H1 (cell line): ENCODE results near the gene ZW10. TPM values are rescaled to one million over a fixed set of nuclear protein-coding genes. Genes with fewer than 3 reads are reported as not detected.

Experiments used
- CTCF ChIA-PET: fragments of 300-600 bp; sonication (Branson Sonifier 250); formaldehyde crosslinking; loops from one replicate; lab custom pipeline; 2021; ENCODE audit not compliant: partially characterized antibody; lab: Charles Lee
- POLR2A ChIA-PET: fragments of 300-600 bp; sonication (Branson Sonifier 250); formaldehyde crosslinking; loops from one replicate; lab custom pipeline; 2021; ENCODE audit warnings: inconsistent platforms; ENCODE audit not compliant: partially characterized antibody; lab: Charles Lee
- DNase-seq, 2 experiments: peaks; one replicate each; pipeline versions ENCODE4 v3.0.0 to v3.0.0-alpha.2; 2010 to 2022; ENCODE audit warnings: low spot score in 2 of 2, low read depth in 1 of 2, mixed read lengths in 1 of 2
- FAIRE-seq: peaks from 2 replicates; lab custom pipeline; 2011; peaks lifted over from hg19 to GRCh38; lab: Jason Lieb, UNC
- H2AFZ ChIP-seq: 2 replicates; pipeline ENCODE4 v1.8.1; 2012; ENCODE audit warnings: low read length, inconsistent platforms
- H2AK5ac ChIP-seq: 2 replicates; pipeline ENCODE4 v1.6.1; 2013; ENCODE audit warnings: low read depth, low read length
- H2BK120ac ChIP-seq: replicated peaks from 2 replicates; pipeline ENCODE3; 2013; ENCODE audit warnings: low read depth, low read length, inconsistent platforms
- H2BK12ac ChIP-seq: 2 replicates; pipeline ENCODE4 v1.6.1; 2013; ENCODE audit warnings: low read depth, low read length
- H2BK15ac ChIP-seq: 2 replicates; pipeline ENCODE4 v1.6.1; 2013; ENCODE audit warnings: low read length
- H2BK20ac ChIP-seq: 2 replicates; pipeline ENCODE4 v1.6.1; 2013; ENCODE audit warnings: low read length
- H2BK5ac ChIP-seq: 2 replicates; pipeline ENCODE4 v1.6.1; 2013; ENCODE audit warnings: low read depth, low read length
- H3K14ac ChIP-seq: 2 replicates; pipeline ENCODE4 v1.6.1; 2013; ENCODE audit warnings: inconsistent platforms; ENCODE audit not compliant: insufficient read length
- H3K18ac ChIP-seq: 2 replicates; pipeline ENCODE4 v1.6.1; 2013; ENCODE audit warnings: low read length; ENCODE audit errors: extremely low read depth
- H3K23ac ChIP-seq: 2 replicates; pipeline ENCODE4 v1.6.1; 2013; ENCODE audit warnings: inconsistent platforms; ENCODE audit not compliant: insufficient read length
- H3K23me2 ChIP-seq: 2 replicates; pipeline ENCODE4 v1.6.1; 2013; ENCODE audit warnings: low read depth, low read length
- H3K27ac ChIP-seq: 2 replicates; pipeline ENCODE4 v1.6.1; 2011; ENCODE audit warnings: low read depth, low read length, inconsistent platforms
- H3K27me3 ChIP-seq, 4 experiments: replicated peaks in 1 of 4; 1 replicate in 1 of 4; 2 replicates in 3 of 4; pipeline versions ENCODE4 v1.6.1 to v1.8.1; 2011 to 2013; ENCODE audit warnings: low read length in 3 of 4, mild to moderate bottlenecking in 3 of 4, inconsistent platforms in 2 of 4, mixed read lengths in 2 of 4, moderate library complexity in 1 of 4; ENCODE audit not compliant: control insufficient read depth in 3 of 4, insufficient read depth in 3 of 4; ENCODE audit errors: extremely low read depth in 1 of 4
- H3K36me3 ChIP-seq, 4 experiments: 2 replicates each; pipeline versions ENCODE4 v1.6.1 to v1.8.1; 2011 to 2013; ENCODE audit warnings: mild to moderate bottlenecking in 4 of 4, low read length in 3 of 4, moderate library complexity in 2 of 4, control low read depth in 1 of 4, inconsistent platforms in 1 of 4; ENCODE audit not compliant: insufficient read depth in 4 of 4, control insufficient read depth in 2 of 4
- H3K4ac ChIP-seq: replicated peaks from 2 replicates; pipeline ENCODE3; 2013; ENCODE audit warnings: low read length, low read depth, mixed read lengths, inconsistent platforms; ENCODE audit not compliant: insufficient read length
- H3K4me1 ChIP-seq, 4 experiments: replicated peaks in 1 of 4; 1 replicate in 1 of 4; 2 replicates in 3 of 4; pipeline versions ENCODE4 v1.6.1 to v1.8.1; 2011 to 2013; ENCODE audit warnings: low read length in 3 of 4, inconsistent platforms in 2 of 4, mixed read lengths in 1 of 4; ENCODE audit not compliant: insufficient read depth in 4 of 4, control insufficient read depth in 3 of 4
- H3K4me2 ChIP-seq, 2 experiments: 2 replicates each; pipeline versions ENCODE4 v1.6.1 to v1.8.1; 2011 to 2013; ENCODE audit warnings: low read depth in 2 of 2, low read length in 2 of 2, control low read depth in 1 of 2, inconsistent platforms in 1 of 2, mild to moderate bottlenecking in 1 of 2; ENCODE audit not compliant: insufficient read depth in 1 of 2
- H3K4me3 ChIP-seq, 4 experiments: fragments of 200-600, 300-600 bp in 1 of 4; sonication (generic), shearing (Covaris generic), sonication (Bioruptor Twin) in 1 of 4; 2 replicates each; pipeline versions ENCODE4 v1.5.1 to v1.8.1; 2011 to 2016; ENCODE audit warnings: low read length in 4 of 4, low read depth in 3 of 4, control low read depth in 2 of 4, inconsistent platforms in 2 of 4, mild to moderate bottlenecking in 2 of 4, mixed read lengths in 1 of 4, moderate library complexity in 1 of 4; ENCODE audit not compliant: insufficient read depth in 2 of 4; ENCODE audit errors: extremely low read depth in 1 of 4
- H3K56ac ChIP-seq: replicated peaks from 2 replicates; pipeline ENCODE3; 2013; ENCODE audit warnings: low read depth, mild to moderate bottlenecking, mixed read lengths, low read length, inconsistent platforms; ENCODE audit not compliant: insufficient read length
- H3K79me1 ChIP-seq: 2 replicates; pipeline ENCODE4 v1.6.1; 2013; ENCODE audit warnings: low read depth, low read length, control low read depth
- H3K79me2 ChIP-seq, 2 experiments: 2 replicates each; pipeline versions ENCODE4 v1.6.1 to v1.8.1; 2012 to 2013; ENCODE audit warnings: low read length in 2 of 2, mild to moderate bottlenecking in 2 of 2, inconsistent platforms in 1 of 2; ENCODE audit not compliant: insufficient read depth in 2 of 2, control insufficient read depth in 1 of 2
- H3K9ac ChIP-seq, 4 experiments: replicated peaks in 1 of 4; 1 replicate in 1 of 4; 2 replicates in 3 of 4; pipeline versions ENCODE4 v1.6.1 to v1.8.1; 2011 to 2013; ENCODE audit warnings: low read depth in 3 of 4, low read length in 3 of 4, control low read depth in 2 of 4, mild to moderate bottlenecking in 2 of 4, moderate library complexity in 2 of 4, inconsistent platforms in 1 of 4; ENCODE audit errors: extremely low read depth in 1 of 4
- H3K9me3 ChIP-seq, 2 experiments: 2 replicates each; pipeline versions ENCODE4 v1.6.1 to v1.8.1; 2012 to 2013; ENCODE audit warnings: mild to moderate bottlenecking in 2 of 2, moderate library complexity in 2 of 2, control low read depth in 1 of 2, inconsistent platforms in 1 of 2, low read depth in 1 of 2, low read length in 1 of 2, mixed read lengths in 1 of 2; ENCODE audit not compliant: insufficient read depth in 2 of 2
- H4K20me1 ChIP-seq, 2 experiments: replicated peaks in 1 of 2; 2 replicates each; pipeline versions ENCODE3 to v1.8.1; 2011 to 2013; ENCODE audit warnings: inconsistent platforms in 2 of 2, low read length in 2 of 2, mild to moderate bottlenecking in 1 of 2; ENCODE audit not compliant: insufficient read depth in 2 of 2, control insufficient read depth in 1 of 2
- H4K5ac ChIP-seq: 2 replicates; pipeline ENCODE4 v1.6.1; 2013; ENCODE audit warnings: low read length, low read depth, mixed read lengths, inconsistent platforms; ENCODE audit not compliant: insufficient read length
- H4K8ac ChIP-seq: 2 replicates; pipeline ENCODE4 v1.8.0; 2013; ENCODE audit warnings: mild to moderate bottlenecking, moderate library complexity, low read length, inconsistent platforms; ENCODE audit not compliant: insufficient read depth; ENCODE audit errors: extremely low read depth
- H4K91ac ChIP-seq: replicated peaks from 2 replicates; pipeline ENCODE3; 2013; ENCODE audit warnings: low read length, mixed read lengths, inconsistent platforms; ENCODE audit not compliant: insufficient read length
- JUN ChIP-seq: IDR thresholded peaks from 2 replicates; pipeline ENCODE4 v1.6.1; 2011; ENCODE audit warnings: low read depth, mild to moderate bottlenecking, improper control_type of control experiment, low read length
- SAP30 ChIP-seq: fragments of 300-600 bp; sonication (generic); IDR thresholded peaks from 2 replicates; pipeline ENCODE4 v1.7.1; 2012; ENCODE audit warnings: low read length, moderate library complexity, mild to moderate bottlenecking, inconsistent platforms; ENCODE audit not compliant: insufficient read depth, insufficient replicate concordance
- TAF7 ChIP-seq: optimal IDR thresholded peaks from 2 replicates; pipeline ENCODE3; 2011; ENCODE audit warnings: low read depth, mild to moderate bottlenecking, inconsistent platforms, low read length, moderate library complexity, borderline replicate concordance
- WGBS, 2 experiments: shearing (Covaris generic) in 1 of 2; methylation state at CpG; one replicate each; pipeline versions ENCODE4 v1.1.6 to v1.1.7; 2013 to 2015; ENCODE audit warnings: low lambda C conversion rate in 2 of 2, mixed read lengths in 2 of 2, inconsistent platforms in 1 of 2, low coverage in 1 of 2, missing lambda C conversion rate in 1 of 2; ENCODE audit not compliant: insufficient replicate concordance in 2 of 2, insufficient coverage in 1 of 2, insufficient read length in 1 of 2; ENCODE audit errors: extremely low coverage in 1 of 2, missing lambda C conversion rate in 1 of 2; 5-methylcytosine and 5-hydroxymethylcytosine counted together
- polyA plus RNA-seq, 7 experiments: library from polyadenylated mRNA; depleted of rRNA in 3 of 7; stranded (reverse) in 5 of 7; unstranded in 2 of 7; fragments of >200 nt in 5 of 7; fragments of 200-250 nt in 2 of 7; gene quantifications; 1 replicate in 5 of 7; 2 replicates in 1 of 7; 4 replicates in 1 of 7; pipeline versions ENCODE4 v1.2.1 to v1.2.3, GENCODE V29; 2011 to 2013; ENCODE audit warnings: missing spikeins in 2 of 7, mixed read lengths in 2 of 7
- total RNA-seq: library from RNA; stranded (reverse); fragmentation: NEBNext Ultra II Directional; extraction: Animal tissue kit (Norgen Biotek cat#: 25700); gene quantifications from 2 replicates; pipeline ENCODE4 v1.2.1, GENCODE V29; 2021
- TF ChIP-seq, protein P1 (sequence below): IDR thresholded peaks from 2 replicates; pipeline ENCODE4 v1.6.1; 2012; ENCODE audit warnings: inconsistent platforms

The ZW10 gene
- total and polyA plus RNA-seq, 2 of the 8 experiments (the other 6 are each of a cell fraction or from before 2014, with no cell fraction given): 9.0 to 25.3 TPM

GRCh38 chr11:113774174-113774503 is 647 bp upstream of the ZW10 start:
- 0% methylated on average over 1 of the region's 1 CpG; no CpG with 5 or more reads in 1 of the 2 experiments for WGBS, 2 experiments
- no peak overlapping the region for H2BK20ac ChIP-seq
- no peak overlapping the region for H2BK5ac ChIP-seq
- ChIA-PET CTCF (no interaction called here), POLR2A (interaction anchor here (1.1 to 1.2 kb wide), 2 partner anchors 25 to 99 kb away, joined by 3 read pairs; no protein-coding TSS in a partner anchor)
- H4K8ac ChIP-seq: no peak overlapping the region
- H2AFZ ChIP-seq: no peak overlapping the region
- no peak overlapping the region for H3K18ac ChIP-seq
- H3K79me1 ChIP-seq: no peaks in the 10 kb centered on the region; the same call in 1 of the 2 replicates
- no peak overlapping the region for H2BK12ac ChIP-seq
- H3K4me1 ChIP-seq: no peaks in the 10 kb centered on the region
- no peaks in the 10 kb centered on the region for H3K9me3 ChIP-seq
- no peak overlapping the region for H3K23ac ChIP-seq
- H2BK15ac ChIP-seq: no peak overlapping the region
- H3K79me2 ChIP-seq: peaks cover 0 to 24% of the 10 kb centered on the region in 2 experiments; a peak in 2 of 4 replicates
- no peaks in the 10 kb centered on the region for H4K20me1 ChIP-seq
- FAIRE-seq (no peak), DNase-seq (no peak)
- H3K4ac ChIP-seq: no peak overlapping the region
- no peak overlapping the region for H3K9ac ChIP-seq
- H3K27me3 ChIP-seq: no peaks in the 10 kb centered on the region
- peaks cover 0 to 6% (median 2%) of the 10 kb centered on the region in 4 experiments; a peak in 3 of 8 replicates for H3K36me3 ChIP-seq
- no peak overlapping the region for H3K27ac ChIP-seq
- no peak overlapping the region for H4K91ac ChIP-seq
- H3K4me3 ChIP-seq: peak overlapping the region in 3 of 4 experiments; percentile 88 to 93 (median 90); a peak in 4 of 8 replicates
- H3K56ac ChIP-seq: no peak overlapping the region
- no peak overlapping the region for H4K5ac ChIP-seq
- H3K23me2 ChIP-seq: no peaks in the 10 kb centered on the region; the same call in 1 of the 2 replicates
- H3K14ac ChIP-seq: no peak overlapping the region
- H2BK120ac ChIP-seq: no peak overlapping the region
- H2AK5ac ChIP-seq: no peak overlapping the region
- peak overlapping the region in 1 of 2 experiments; percentile 31; a peak in 2 of 4 replicates for H3K4me2 ChIP-seq
- TF ChIP-seq SAP30 (no peak), TAF7 (no peak), JUN (no peak)
- TF ChIP-seq, protein P1, sequence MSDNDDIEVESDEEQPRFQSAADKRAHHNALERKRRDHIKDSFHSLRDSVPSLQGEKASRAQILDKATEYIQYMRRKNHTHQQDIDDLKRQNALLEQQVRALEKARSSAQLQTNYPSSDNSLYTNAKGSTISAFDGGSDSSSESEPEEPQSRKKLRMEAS: no peak
